HEK293T (cell line): Measurements from ENCODE around the gene PCDH9.

Source experiments
- CTCF ChIA-PET: fragments of 350-600 bp; formaldehyde crosslinking; extraction: SDS; loops from one replicate; lab custom pipeline; 2021; ENCODE audit warnings: antibody characterized with exemption, inconsistent platforms; lab: Yijun Ruan, JAX
- POLR2A ChIA-PET: fragments of 350-600 bp; formaldehyde crosslinking; extraction: SDS; loops from one replicate; lab custom pipeline; 2020; ENCODE audit warnings: antibody characterized with exemption, inconsistent platforms; lab: Yijun Ruan, JAX
- DNase-seq: peaks from one replicate; pipeline ENCODE4 v3.0.0; 2012; ENCODE audit warnings: mixed read lengths; ENCODE audit errors: extremely low spot score
- ARNT ChIP-seq: fragments of 450-650 bp; IDR thresholded peaks from 2 replicates; pipeline ENCODE4 v1.6.1; 2017; ENCODE audit warnings: mild to moderate bottlenecking
- BHLHE40 ChIP-seq: fragments of 450-650 bp; IDR thresholded peaks from 2 replicates; pipeline ENCODE4 v1.6.1; 2016; ENCODE audit warnings: mild to moderate bottlenecking, moderate library complexity, borderline replicate concordance
- CTBP1 ChIP-seq: fragments of 450-650 bp; IDR thresholded peaks from 2 replicates; pipeline ENCODE4 v1.6.1; 2016; ENCODE audit warnings: borderline replicate concordance
- ELF4 ChIP-seq: fragments of 450-650 bp; IDR thresholded peaks from 2 replicates; pipeline ENCODE4 v1.6.1; 2017; ENCODE audit warnings: antibody characterized with exemption
- FOXA1 ChIP-seq: fragments of 450-650 bp; IDR thresholded peaks from 2 replicates; pipeline ENCODE4 v1.6.1; 2016; ENCODE audit warnings: mild to moderate bottlenecking
- FOXK2 ChIP-seq: fragments of 450-650 bp; IDR thresholded peaks from 2 replicates; pipeline ENCODE4 v1.6.1; 2016; ENCODE audit warnings: mild to moderate bottlenecking
- FOXM1 ChIP-seq: fragments of 450-650 bp; IDR thresholded peaks from 2 replicates; pipeline ENCODE4 v1.6.1; 2017; ENCODE audit warnings: mild to moderate bottlenecking, borderline replicate concordance
- HDGF ChIP-seq: fragments of 450-650 bp; IDR thresholded peaks from 2 replicates; pipeline ENCODE4 v1.6.1; 2017; ENCODE audit warnings: antibody characterized with exemption, borderline replicate concordance
- L3MBTL2 ChIP-seq: fragments of 450-650 bp; conservative IDR thresholded peaks from 2 replicates; pipeline ENCODE4 v1.6.1; 2016; ENCODE audit warnings: mild to moderate bottlenecking
- LEF1 ChIP-seq: fragments of 450-650 bp; IDR thresholded peaks from 2 replicates; pipeline ENCODE4 v1.6.1; 2017; ENCODE audit warnings: mild to moderate bottlenecking, borderline replicate concordance
- NFRKB ChIP-seq: fragments of 450-650 bp; IDR thresholded peaks from 2 replicates; pipeline ENCODE4 v1.6.1; 2016; ENCODE audit warnings: mild to moderate bottlenecking, moderate library complexity
- SP1 ChIP-seq: fragments of 450-650 bp; IDR thresholded peaks from 2 replicates; pipeline ENCODE4 v1.6.1; 2017
- SUZ12 ChIP-seq: fragments of 450-650 bp; IDR thresholded peaks from 2 replicates; pipeline ENCODE4 v1.6.1; 2016; ENCODE audit warnings: mild to moderate bottlenecking
- TARDBP ChIP-seq: fragments of 450-650 bp; IDR thresholded peaks from 2 replicates; pipeline ENCODE4 v1.6.1; 2016
- ZNF384 ChIP-seq: fragments of 450-650 bp; IDR thresholded peaks from 2 replicates; pipeline ENCODE4 v1.6.1; 2016
- TF ChIP-seq, protein P1 (sequence below): fragments of 450-650 bp; IDR thresholded peaks from 2 replicates; pipeline ENCODE4 v1.6.1; 2016

The PCDH9 gene

DNA sequence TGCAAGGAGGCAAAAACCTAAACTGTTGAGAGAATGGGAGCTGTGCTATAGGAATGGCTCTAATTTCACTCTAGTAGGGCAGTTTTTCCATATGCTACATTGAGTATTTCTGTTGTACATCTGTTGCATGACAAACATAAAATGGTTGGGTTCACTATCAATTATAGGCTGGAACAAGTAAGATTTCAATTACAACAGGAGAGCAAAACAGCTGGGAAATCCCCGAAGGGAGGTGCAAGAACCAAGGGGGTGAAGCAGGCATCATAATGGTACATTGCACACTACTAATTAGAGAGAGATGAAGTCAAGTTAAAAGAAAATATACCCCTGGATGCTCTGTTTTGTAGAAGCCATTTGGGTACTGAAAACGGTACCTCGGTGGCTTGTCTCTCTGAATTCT, 389.5 kb downstream of the PCDH9 start:
- TF ChIP-seq BHLHE40 (no peak), L3MBTL2 (no peak), HDGF (0 out of 2 replicates have a peak, but pooled peaks have one; percentile 17), TARDBP (no peak), FOXM1 (no peak)
- TF ChIP-seq, protein P1, sequence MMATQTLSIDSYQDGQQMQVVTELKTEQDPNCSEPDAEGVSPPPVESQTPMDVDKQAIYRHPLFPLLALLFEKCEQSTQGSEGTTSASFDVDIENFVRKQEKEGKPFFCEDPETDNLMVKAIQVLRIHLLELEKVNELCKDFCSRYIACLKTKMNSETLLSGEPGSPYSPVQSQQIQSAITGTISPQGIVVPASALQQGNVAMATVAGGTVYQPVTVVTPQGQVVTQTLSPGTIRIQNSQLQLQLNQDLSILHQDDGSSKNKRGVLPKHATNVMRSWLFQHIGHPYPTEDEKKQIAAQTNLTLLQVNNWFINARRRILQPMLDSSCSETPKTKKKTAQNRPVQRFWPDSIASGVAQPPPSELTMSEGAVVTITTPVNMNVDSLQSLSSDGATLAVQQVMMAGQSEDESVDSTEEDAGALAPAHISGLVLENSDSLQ: no peak
- POLR2A ChIA-PET: no interaction called here
- DNase-seq: no peak
- CTCF ChIA-PET: no interaction called here

DNA sequence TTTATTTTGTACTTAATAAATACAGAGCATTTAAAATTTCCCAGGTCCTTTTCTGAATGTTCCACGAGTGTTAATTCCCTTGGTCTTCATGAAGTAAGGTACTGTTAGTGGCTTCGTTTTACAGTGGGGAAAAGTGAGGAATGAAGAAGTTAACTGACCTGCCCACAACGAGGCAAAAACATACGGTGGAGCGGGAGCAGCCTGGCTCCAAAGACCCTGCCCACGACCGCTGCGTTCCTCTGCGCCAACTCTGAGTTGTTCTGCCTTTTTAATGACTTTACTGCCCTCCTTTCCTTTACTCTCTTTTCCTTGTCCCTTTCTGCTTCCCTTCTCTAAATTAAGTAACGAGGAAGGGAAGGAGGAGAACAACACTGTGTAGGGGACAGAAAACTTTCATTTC, 392.9 kb downstream of the PCDH9 start:
- ChIA-PET POLR2A (no interaction called here), CTCF (interaction anchor here (1.3 kb wide), 1 partner anchor 9 kb away, joined by 3 read pairs; no protein-coding TSS in a partner anchor)
- DNase-seq: no peak
- TF ChIP-seq ARNT (no peak), FOXK2 (no peak), BHLHE40 (no peak)

DNA sequence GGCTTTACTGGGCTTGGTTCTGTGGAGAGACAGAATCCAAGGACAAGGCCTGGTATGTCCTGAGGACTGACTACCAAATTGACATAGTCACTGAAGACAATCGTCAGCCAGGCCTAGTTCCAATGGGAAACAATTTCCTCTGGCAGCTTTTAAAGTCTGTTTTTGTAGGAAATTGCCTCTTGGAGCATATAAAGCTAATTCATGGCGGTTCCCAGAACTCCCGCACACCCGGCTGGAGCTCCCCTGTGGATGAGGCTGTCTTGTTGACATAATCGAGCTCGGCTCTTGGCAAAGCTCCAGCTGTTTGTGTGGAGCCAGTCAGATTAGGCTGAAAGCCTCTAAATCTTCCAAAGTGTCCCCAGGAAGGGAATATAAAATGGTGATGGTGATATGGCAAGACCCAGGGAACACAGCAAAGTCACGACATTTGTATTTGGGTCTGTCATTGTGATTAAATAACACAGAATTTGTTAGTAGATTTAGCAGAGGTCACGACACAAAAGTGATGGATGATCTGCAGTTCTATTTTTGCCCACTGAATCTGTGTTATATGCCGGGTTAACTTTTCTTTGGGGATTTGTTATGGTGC, 395.0 kb downstream of the PCDH9 start:
- TF ChIP-seq SP1: no peak
- peak; percentile 75; the same call in 1 of the 2 replicates for TF ChIP-seq LEF1
- TF ChIP-seq FOXK2: peak; percentile 99
- no peak for TF ChIP-seq ELF4
- no peak for TF ChIP-seq BHLHE40
- no peak for TF ChIP-seq HDGF
- no peak for TF ChIP-seq TARDBP
- no peak for TF ChIP-seq SUZ12
- peak; percentile 96 for TF ChIP-seq FOXA1
- peak; percentile 100 for TF ChIP-seq ARNT
- TF ChIP-seq FOXM1: peak; percentile 65
- no peak for TF ChIP-seq L3MBTL2
- peak; percentile 99 for TF ChIP-seq CTBP1
- TF ChIP-seq, protein P1: peak; percentile 98
- TF ChIP-seq ZNF384: no peak
- no peak for TF ChIP-seq NFRKB
- DNase-seq: peak; percentile 100
- POLR2A ChIA-PET: interaction anchor here (0.8 to 1.4 kb wide), 7 partner anchors 19 to 396 kb away, joined by 3 to 7 read pairs (median 3); no protein-coding TSS in a partner anchor
- CTCF ChIA-PET: interaction anchor here (0.9 to 1.7 kb wide), 3 partner anchors 216 to 388 kb away, joined by 3 to 4 read pairs (median 4); no protein-coding TSS in a partner anchor

DNA sequence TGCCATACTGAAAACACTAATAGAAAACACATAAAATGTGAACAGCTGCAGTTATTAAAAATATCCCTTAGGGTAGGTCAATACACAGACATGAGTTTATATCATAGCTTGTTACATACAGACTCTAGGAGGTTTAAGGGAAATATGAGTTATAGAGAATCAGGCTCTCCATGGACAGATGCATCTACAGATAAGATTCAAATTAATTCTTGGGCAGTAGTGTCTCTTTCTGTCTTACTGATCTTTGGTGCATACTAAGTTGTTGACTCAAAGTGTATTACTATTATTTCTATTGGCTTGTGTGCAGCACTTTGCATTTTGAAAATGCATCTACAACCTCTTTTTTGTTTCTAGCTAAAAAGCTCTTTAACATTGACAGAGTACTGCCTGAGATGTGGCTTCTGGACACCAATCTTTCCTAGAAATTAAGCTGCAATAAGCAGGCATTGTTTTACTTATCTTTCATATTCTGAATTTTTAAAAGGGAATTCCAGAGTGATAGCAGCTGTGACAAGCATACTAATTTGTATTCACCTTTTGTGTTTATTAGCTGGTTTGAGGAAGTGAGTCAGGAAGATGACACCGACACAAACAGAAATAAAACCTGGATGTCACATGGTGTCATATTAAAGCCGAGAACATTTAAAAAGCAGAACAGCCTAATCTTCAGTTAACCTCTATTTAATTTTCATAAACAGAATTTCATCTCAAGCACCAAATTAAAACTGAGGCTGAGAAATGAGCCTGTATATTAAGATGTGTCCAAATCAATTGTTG, 399.0 kb downstream of the PCDH9 start:
- ChIA-PET POLR2A (no interaction called here), CTCF (interaction anchor here (1.0 to 1.1 kb wide), 2 partner anchors 10 to 212 kb away, joined by 3 read pairs; no protein-coding TSS in a partner anchor)
- DNase-seq: no peak
- TF ChIP-seq SUZ12 (no peak), CTBP1 (no peak), FOXA1 (no peak), NFRKB (no peak), TARDBP (no peak), FOXM1 (no peak), LEF1 (no peak), FOXK2 (no peak), BHLHE40 (no peak), SP1 (no peak), L3MBTL2 (no peak), ARNT (no peak; the same call in 1 of the 2 replicates), ZNF384 (no peak), HDGF (no peak), ELF4 (no peak)
- TF ChIP-seq, protein P1: no peak

DNA sequence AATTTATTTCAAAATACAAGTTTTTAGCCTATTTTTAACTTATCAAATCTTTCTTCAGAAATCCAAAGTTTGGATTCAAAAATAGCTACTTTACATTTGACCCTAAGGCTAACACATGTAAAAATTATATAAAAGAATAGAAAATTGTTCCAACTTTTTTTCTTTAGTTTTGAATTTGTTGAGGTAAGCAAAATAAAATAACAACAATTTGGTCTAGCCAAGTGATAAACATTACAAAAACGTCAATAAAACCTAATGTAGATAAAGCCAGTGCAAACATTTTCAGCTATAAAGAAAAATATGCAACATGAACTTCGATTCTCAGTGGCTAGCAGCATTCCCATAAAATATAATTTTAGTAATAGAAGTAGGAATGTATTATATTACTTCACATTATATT, 400.3 kb downstream of the PCDH9 start:
- TF ChIP-seq ELF4: no peak
- no peak for TF ChIP-seq TARDBP
- TF ChIP-seq, protein P1: no peak
- no peak for TF ChIP-seq FOXK2
- TF ChIP-seq FOXA1: no peak
- TF ChIP-seq HDGF: no peak
- no peak for TF ChIP-seq LEF1
- no peak for TF ChIP-seq CTBP1
- no peak for TF ChIP-seq NFRKB
- TF ChIP-seq FOXM1: no peak
- no peak; the same call in 1 of the 2 replicates for TF ChIP-seq ZNF384
- TF ChIP-seq BHLHE40: no peak
- TF ChIP-seq ARNT: no peak
- no peak for TF ChIP-seq SP1
- no peak for TF ChIP-seq SUZ12
- ChIA-PET POLR2A (no interaction called here), CTCF (interaction anchor here (0.7 kb wide), 1 partner anchor 119 kb away, joined by 4 read pairs; no protein-coding TSS in a partner anchor)
- no peak for DNase-seq
